Activated CD4-positive, CD25-positive, alpha-beta regulatory T cell (primary cell): ENCODE measurements around the gene GABRG3.

ENCODE experiments used
- DNase-seq, 4 experiments: peaks; one replicate each; lab custom pipeline; 2025; lab: John Stamatoyannopoulos, UW

Gene GABRG3

GRCh38 chr15:27064080-27064479 is 93.1 kb downstream of the GABRG3 start:
- DNase-seq: no peak

DNA sequence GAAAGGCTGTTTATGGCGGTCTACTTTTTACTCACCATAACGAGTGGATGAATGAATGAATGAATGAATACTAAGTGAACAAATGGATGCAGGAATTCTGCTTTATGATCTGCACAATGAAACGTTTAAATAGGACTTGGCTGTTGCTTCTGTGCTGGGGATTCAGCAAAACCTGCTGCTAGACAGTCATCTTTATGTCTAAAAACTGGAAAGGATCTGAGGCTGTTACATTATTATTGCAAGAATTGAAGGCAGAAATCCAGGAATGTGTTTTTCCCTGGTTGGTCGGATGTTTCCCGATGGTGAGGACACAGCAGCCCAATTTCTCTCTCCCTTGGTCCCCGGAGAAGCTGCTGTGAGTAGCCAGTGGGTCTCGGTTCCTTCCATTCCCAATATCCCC is 94.2 kb downstream of the GABRG3 start:
- DNase-seq: no peak

- no peak for DNase-seq
Measured at GRCh38 chr15:27065785-27066184, 94.8 kb downstream of the GABRG3 start.

GRCh38 chr15:27066446-27066845 is 95.5 kb downstream of the GABRG3 start:
- DNase-seq: no peak

- DNase-seq: no peak
Measured at GRCh38 chr15:27067175-27067574, 96.2 kb downstream of the GABRG3 start.

- no peak for DNase-seq
Measured at GRCh38 chr15:27070841-27071240, 99.9 kb downstream of the GABRG3 start.

GRCh38 chr15:27074179-27074578 is 103.2 kb downstream of the GABRG3 start:
- no peak for DNase-seq

- DNase-seq: no peak
Measured at GRCh38 chr15:27077790-27078189, 106.8 kb downstream of the GABRG3 start.

DNA sequence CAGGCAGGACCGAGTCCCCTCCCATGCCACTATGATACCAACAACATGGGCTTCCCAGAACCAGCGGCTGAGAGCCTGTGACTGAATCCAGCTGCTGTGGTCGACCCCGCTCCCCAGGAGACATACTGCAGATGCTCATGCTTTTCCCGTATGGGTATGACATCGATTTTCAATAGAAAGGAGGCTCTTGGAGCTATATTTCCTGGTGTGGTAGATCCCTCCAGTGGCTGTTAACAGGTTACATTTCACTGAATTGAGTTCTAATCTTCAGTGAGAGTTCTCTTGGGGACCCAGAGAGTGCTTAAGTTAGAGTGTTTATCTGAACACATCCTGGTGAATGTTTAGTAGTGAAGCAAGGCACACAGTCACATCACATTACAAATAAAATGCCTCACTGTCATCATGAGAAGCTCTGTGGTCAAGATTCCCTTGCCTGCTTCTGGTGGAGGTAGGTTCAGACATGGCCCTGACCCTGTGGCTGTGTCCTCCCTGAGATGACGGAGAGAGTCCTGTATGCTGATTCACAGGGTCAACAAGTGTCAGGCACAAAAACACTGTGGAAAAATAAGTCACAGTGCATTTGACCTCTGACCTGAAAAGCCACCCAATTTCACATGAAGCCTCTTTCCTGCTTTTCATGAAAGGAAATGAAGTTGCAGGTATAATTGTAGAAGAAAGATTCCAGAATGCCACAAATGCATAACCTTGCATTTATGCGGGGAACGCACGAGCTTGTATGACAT is 110.9 kb downstream of the GABRG3 start:
- DNase-seq: no peak

- DNase-seq: no peak
Measured at GRCh38 chr15:27082526-27082925, 111.5 kb downstream of the GABRG3 start.

GRCh38 chr15:27084844-27085243 is 113.9 kb downstream of the GABRG3 start:
- no peak for DNase-seq

- no peak for DNase-seq
Measured at GRCh38 chr15:27086149-27086548, 115.2 kb downstream of the GABRG3 start.

DNA sequence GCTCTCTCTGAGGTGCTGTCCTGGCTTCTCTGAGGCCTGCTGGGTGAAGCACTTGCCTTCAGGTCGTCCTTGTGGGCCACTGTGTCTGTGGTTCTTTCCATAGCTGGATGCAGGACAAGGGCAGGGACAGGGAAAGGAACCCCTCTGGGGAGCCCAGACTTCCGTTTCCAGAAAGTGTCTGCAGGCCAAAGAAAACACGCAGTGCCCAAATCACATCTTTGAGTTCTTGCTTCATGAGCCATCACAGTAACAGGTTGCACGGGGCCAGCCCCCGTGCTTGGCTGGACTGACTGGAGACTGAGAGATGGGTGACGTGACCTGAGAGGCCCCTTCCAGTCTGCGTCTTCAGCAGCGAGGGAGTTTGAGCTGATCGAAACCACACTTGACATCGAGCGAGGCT is 115.8 kb downstream of the GABRG3 start:
- DNase-seq: no peak

DNA sequence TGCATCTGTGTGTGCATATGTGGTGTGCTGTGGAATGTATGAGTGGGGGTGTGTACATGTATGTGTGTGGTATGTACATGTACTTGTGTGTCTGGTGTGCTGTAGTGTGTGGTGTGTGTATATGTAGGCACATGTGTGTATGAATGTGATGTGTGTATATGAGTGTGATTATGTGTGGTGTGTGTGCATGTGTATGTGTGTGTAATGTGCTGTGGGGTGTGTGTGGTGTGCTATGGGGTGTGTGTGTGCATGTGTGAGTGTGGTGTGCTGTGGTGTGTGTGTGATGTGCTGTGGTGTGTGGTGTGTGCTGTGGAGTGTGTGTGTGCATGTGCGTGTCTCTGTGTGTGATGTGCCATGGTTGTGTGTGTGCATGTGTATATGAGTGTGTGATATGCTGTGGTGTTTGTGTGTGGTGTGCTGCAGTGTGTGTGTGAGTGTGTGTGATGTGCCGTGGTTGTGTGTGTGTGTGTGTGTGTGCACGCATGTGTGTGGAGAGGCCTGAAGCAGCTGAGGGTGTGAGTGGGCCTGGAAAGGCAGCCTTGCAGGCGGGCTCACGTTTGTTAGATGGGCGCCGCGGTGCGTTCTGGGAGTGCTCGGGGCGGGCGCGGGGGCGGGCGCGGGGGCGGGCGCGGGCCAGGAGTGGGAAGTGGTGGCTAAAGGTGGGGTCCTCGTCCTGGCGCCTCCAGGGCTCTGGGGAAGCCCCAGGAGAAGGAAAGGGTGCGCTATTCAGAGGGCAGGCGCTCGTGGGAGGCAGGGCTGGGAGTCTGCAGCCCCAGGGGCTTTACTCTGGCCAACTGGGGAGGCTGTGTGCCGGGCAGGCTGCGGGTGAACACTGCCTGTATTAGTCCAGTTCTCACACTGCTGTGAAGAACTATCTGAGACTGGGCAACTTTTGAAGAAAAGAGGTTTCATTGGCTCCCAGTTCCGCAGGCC is 116.9 kb downstream of the GABRG3 start:
- no peak for DNase-seq

DNA sequence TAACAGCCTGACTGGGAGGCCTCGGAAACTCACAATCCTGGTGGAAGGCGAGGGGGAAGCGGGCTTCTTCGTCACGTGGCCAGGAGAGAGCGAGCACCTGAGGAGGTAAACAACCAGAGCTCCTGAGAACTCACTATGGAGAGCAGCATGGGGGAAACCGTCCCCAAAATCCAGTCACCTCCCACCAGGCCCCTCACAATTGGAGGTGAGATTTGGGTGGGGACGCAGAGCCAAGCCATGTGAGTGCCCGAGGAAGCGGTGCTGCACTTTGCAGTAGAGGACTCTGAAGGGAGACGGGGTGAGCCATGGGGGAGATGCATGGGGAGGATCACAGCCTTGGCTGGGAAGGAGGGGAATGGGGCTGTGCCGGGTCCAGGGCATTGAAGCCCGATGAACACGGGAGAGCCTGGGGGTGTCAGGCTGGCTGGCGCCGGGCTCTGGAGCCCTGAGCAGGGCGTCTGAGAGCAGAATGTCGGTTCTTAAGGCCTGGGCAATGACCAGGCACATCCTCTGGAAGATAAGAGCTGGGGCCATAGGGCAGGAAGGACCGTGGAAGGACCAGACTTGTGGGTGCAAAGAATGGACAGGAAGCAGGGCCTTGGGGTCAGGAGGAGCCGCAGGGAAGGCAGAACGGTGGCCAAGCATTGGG is 117.7 kb downstream of the GABRG3 start:
- no peak for DNase-seq

DNA sequence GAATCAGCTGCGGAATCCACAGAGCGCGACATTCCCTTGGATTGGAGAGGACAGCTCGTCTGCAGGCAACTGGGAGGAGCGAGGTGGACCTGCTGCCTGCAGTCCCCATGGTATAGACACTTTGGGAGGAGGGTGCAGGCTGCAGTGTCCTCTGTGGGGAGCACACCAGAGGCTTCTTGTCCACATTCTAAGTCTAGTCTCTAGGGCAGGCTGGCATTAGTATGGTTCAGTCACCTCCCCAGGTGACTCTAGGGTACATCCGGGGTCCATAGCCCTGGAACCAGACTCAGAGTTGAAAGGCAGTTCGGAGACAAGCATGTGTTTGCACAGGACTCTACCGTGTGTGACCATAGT is 118.2 kb downstream of the GABRG3 start:
- no peak for DNase-seq

GRCh38 chr15:27089676-27090075 is 118.7 kb downstream of the GABRG3 start:
- no peak for DNase-seq

- DNase-seq: no peak
Measured at GRCh38 chr15:27091270-27091940, 120.4 kb downstream of the GABRG3 start.

GRCh38 chr15:27092390-27092789 is 121.4 kb downstream of the GABRG3 start:
- DNase-seq: no peak

DNA sequence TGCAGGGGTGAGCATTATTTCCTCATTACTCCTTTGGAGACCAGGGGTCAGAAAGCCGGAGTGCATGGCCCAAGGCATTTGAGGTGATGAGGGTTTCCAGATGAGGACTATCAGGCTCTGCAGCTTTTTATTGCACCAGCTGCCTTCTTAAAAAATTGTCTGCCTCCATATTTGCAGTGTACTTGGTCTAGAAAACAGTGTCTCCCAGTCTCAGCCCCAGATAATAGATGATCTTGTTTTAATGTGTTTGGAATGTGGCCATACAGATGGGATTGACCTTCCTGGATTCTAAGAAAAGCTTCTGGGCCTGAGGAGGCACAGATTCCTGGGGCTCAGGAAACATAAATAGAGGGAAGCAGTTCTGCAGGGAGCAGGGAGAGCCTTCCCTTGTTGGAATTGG is 123.3 kb downstream of the GABRG3 start:
- no peak for DNase-seq

GRCh38 chr15:27095886-27096624 is 125.1 kb downstream of the GABRG3 start:
- no peak for DNase-seq

- no peak for DNase-seq
Measured at GRCh38 chr15:27097506-27097905, 126.5 kb downstream of the GABRG3 start.
